ENCODE results near the gene AP3M1.
"Not testable (repeated sequence)": the region's sequence is repeated elsewhere in the genome, so short reads cannot be mapped to it uniquely, and the experiment has no call there.

AP3M1 gene

DNA sequence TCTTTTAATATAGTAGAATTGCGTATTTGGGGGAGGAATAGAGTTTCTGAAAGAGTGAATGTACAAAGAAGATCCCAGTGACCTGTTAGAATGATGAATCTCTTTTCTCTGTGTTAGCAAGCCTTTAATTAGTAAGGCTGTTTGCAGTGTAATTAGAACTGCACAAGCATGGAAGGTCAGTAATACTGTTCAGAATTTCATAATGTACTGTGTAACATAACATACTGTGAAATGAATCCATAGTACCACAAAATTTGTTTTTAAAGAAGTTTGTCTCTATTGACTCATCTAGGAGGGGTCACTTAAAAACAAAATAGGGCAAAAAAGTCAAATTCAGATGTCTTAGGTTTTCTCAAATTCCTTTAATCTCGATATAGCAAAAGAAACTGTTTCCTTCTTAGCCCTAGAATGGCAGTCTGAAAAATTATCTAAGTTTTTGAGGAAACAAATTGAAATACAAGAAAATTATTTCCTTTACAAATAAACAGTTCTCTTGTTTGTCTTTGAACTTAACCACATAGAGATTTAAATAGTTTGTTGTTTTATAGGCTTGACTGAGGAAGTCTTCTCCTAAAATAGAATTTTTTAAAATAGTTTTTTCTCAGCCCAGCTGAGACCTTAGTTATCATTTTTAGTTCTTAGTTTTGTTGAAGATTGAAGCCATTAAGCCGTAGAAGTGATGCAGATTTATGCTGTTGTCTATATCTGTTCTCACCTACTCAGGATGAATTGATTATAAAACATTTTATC is 12.9 kb upstream of the AP3M1 start:
- DNase-seq (ENCODE audit: low spot score) = no peak

- DNase-seq (ENCODE audit: low spot score) = no peak
These were observed 9.4 kb upstream of the AP3M1 start for GRCh38 chr10:74160013-74160412.

GRCh38 chr10:74156919-74157289 is 6.3 kb upstream of the AP3M1 start:
- DNase-seq (ENCODE audit: low spot score) = no peak

DNA sequence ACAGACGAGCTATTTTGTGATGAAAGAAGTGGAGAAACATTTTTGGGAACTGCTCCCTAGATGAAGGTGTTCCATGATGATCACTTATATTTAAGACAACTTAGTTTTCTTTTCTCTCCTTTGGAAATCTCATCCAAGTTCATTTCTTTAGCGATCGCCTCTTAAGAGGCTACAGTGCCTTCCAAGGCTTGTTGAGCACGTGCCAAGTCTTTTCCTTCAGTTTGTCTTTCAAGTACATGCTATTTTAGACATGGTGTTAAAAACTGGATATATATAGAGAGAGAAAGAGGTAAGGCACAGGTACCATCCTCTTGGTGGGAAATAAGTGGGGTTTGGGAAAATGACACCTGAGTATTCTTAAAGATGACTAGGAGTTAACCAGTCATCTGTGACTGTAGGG is 3.0 kb upstream of the AP3M1 start:
- DNase-seq (ENCODE audit: low spot score) = no peak

GRCh38 chr10:74153123-74153522 is 2.5 kb upstream of the AP3M1 start:
- no peak for DNase-seq (ENCODE audit: low spot score)

- DNase-seq (ENCODE audit: low spot score) = no peak
These were observed 1.5 kb upstream of the AP3M1 start for GRCh38 chr10:74151879-74152722.

DNA sequence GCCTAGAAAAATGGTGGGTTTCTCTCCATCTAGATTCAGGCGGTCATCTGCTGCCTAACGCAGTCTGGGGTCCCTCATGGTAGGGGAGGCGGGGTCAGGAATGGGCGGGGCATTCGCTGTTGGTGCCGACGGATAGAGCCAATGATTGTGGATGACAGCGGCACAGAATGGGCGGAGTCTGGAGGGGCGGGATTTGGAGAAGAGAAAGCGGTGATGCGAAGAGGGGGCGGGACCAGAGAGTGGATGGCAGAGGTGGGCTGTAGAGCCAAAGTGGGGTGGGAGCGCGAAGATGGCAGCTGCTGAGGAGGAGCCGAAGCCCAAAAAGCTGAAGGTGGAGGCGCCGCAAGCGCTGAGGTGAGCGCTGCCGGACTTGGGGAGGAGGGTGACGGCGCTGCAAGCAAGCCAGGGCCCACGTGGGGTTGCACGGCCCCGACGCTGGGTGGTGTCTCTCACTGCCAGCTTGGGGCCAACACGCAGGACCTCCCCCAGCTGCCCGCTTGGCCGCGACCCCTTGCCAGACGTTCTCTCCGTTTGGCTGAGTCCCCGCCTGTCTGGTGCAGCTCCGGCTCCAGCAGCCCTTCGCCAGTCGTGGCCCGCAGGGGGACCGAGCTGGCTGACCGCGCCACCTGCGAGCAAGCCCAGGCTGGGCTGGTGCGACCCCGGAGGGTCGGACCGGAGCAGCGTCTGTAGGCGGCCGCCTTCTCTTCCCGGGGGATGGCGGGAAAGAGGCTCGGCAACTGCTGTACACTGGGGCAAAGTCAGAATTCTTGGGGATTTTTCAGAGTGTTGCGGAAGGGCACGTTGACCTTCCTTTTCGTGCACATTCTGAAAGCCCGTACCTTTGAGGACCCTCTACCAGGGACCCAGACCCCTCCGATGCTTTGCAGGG is 606 bp upstream of the AP3M1 start, which contains the start of gene ADK:
ADK (plus strand) TSS at position 232 of the 889 bp plus-strand sequence; CDS start at position 290, 58 bp downstream.
- peak; percentile 99 for DNase-seq (ENCODE audit: low spot score)

- not testable (repeated sequence) for DNase-seq (ENCODE audit: low spot score)
These were observed 3.6 kb downstream of the AP3M1 start for GRCh38 chr10:74146980-74147379.

- no peak for DNase-seq (ENCODE audit: low spot score)
These were observed 5.5 kb downstream of the AP3M1 start for GRCh38 chr10:74145133-74145532.

- DNase-seq (ENCODE audit: low spot score) = no peak
These were observed 10.1 kb downstream of the AP3M1 start for GRCh38 chr10:74140553-74140952.

GRCh38 chr10:74139981-74140380 is 10.6 kb downstream of the AP3M1 start:
- no peak for DNase-seq (ENCODE audit: low spot score)

DNA sequence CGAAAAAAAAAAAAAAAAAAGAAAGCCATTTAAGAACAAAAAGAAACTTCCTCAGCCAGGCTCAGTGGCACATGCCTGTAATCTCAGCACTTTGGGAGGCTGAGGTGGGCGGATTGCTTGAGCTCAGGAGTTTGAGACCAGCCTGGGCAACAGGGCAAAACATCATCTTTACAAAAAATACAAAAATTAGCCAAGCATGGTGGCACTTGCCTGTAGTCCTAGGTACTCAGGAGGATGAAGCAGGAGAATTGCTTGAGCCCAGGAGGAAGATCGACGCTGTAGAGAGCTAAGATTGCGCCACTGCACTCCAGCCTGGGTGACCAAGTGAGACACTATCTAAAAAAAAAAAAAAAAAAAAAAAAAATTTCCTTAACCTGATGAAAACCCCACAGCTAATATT is 12.0 kb downstream of the AP3M1 start:
- DNase-seq (ENCODE audit: low spot score) = not testable (repeated sequence)

DNA sequence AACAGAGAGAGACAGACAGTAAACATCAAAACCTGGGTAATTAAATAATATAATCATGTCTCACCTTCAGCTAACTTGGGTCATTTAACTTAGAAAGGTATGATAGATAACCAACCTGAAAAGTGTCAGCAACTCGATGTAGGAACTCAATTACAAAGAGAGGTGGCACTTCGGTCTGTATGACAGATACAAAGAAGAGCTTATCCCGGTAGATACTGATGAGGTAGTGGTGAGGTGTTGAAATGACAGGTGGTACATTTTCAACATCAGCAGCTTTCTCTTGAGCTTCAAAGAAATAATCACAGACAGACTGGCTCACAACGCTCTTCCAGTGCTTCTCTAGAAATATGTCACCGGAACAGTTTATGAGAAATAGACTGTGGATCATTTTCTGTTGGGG is 12.6 kb downstream of the AP3M1 start:
- no peak for DNase-seq (ENCODE audit: low spot score)

DNA sequence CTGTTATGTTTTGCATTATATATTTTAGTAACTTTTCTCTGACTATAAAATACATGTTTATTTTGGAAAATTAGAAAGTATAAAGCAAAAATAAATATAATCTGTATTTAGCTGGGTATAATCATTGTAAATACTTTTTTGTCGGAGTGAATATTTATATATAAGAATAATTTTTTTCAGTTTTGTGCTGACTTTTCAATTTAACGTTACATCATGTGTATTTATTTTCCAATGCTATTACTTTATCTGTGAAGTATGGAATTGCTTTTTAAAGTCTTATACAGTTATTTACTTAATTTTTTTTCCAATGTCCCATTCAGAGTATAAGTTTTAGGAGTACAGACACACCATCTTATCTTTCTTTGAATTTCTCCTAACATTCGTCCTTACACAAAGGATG is 15.2 kb downstream of the AP3M1 start:
- no peak for DNase-seq (ENCODE audit: low spot score)

- no peak for DNase-seq (ENCODE audit: low spot score)
These were observed 16.5 kb downstream of the AP3M1 start for GRCh38 chr10:74133923-74134820.

DNA sequence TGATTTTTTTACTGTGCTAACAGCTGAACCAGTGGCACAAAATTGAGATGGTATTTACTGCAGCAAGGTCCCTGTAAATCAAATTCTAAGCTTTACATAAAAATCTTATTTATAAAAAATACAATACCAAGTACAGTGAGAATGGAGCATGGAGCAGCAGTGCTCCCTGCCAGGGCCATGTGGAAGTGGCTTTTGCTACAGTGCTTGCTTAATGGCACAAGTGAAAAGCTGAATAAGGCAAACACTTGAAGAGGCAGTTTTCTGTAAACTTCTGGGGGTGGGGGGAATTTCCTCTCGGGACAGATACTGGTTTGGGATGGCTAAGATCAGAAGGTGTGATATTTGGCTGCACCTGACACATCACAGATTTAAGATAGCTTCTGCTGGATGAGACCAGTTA is 27.5 kb downstream of the AP3M1 start:
- DNase-seq (ENCODE audit: low spot score) = no peak

- DNase-seq (ENCODE audit: low spot score) = no peak
These were observed 28.6 kb downstream of the AP3M1 start for GRCh38 chr10:74122060-74122459.

DNA sequence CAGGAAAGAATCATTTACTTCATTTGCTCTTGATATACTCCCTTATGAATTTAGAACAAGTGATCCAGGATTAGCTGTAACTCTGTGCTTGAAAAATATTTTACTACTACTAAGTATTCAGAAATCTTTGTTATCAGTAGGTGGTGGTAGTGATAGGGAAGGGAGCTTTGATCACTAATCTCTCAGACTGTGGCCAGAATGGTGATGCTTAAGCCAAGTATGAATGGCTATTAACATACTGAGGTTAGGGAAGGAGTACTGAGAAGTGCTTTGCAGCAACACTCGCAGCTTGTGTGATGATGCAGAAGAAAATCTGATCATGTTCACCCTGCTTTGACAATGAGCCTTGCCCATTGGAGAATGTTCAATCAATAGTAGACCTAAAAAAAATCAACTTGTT is 29.3 kb downstream of the AP3M1 start:
- DNase-seq (ENCODE audit: low spot score) = no peak

DNA sequence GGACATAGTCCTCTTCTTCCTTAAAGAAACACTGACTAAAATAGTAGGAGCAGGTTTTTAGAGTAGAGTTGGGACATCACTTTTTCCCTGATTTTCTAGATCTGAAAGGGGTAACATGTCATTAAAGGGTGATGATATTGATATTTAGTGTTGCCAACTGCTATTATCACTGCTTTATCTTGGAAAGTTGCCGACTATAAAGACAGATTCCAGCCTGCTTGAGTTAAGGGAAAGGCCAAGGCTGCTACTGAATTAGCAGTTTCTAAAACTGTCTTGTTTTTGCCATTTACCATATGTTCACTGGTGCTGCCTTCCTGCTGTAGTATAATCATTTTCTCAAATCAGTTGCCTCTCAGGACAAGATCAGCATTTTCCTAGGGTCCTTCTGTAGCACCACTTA is 29.7 kb downstream of the AP3M1 start:
- DNase-seq (ENCODE audit: low spot score) = no peak

- no peak for DNase-seq (ENCODE audit: low spot score)
These were observed 31.8 kb downstream of the AP3M1 start for GRCh38 chr10:74118804-74119203.

- DNase-seq (ENCODE audit: low spot score) = no peak
These were observed 32.9 kb downstream of the AP3M1 start for GRCh38 chr10:74117738-74118137.
